GM18517 (cell line): ENCODE data around the gene CCDC85C.

Experiments
- ATAC-seq: cut with Tn5 transposase; IDR thresholded peaks from one replicate; pipeline ENCODE4 v1.9.1; 2021; ENCODE audit warnings: mild to moderate bottlenecking, moderate library complexity; ENCODE audit not compliant: unreplicated experiment

Gene CCDC85C

GRCh38 chr14:99609245-99610170 lies 5.5 kb upstream of the CCDC85C start:
- ATAC-seq, result no peak

- ATAC-seq, result no peak
Measured at GRCh38 chr14:99608591-99608990, 4.6 kb upstream of the CCDC85C start.

- ATAC-seq, result no peak
Measured at GRCh38 chr14:99606359-99606758, 2.4 kb upstream of the CCDC85C start.

GRCh38 chr14:99605299-99605961 lies 1.4 kb upstream of the CCDC85C start:
- ATAC-seq, result no peak

- peak; percentile 2 for ATAC-seq
Measured at GRCh38 chr14:99604766-99605298, 825 bp upstream of the CCDC85C start.

GRCh38 chr14:99604278-99604765 lies 315 bp upstream of the CCDC85C start:
- peak; percentile 59 for ATAC-seq

- no peak for ATAC-seq
Measured at GRCh38 chr14:99602788-99603415, 1.1 kb downstream of the CCDC85C start.

GRCh38 chr14:99602054-99602787 lies 1.8 kb downstream of the CCDC85C start:
- no peak for ATAC-seq

GRCh38 chr14:99601361-99601831 lies 2.6 kb downstream of the CCDC85C start:
- no peak for ATAC-seq

- ATAC-seq, result no peak
Measured at GRCh38 chr14:99600232-99600888, 3.6 kb downstream of the CCDC85C start.

- ATAC-seq, result no peak
Measured at GRCh38 chr14:99599393-99599792, 4.6 kb downstream of the CCDC85C start.

GRCh38 chr14:99598774-99599173 lies 5.2 kb downstream of the CCDC85C start:
- ATAC-seq, result no peak

GRCh38 chr14:99597911-99598600 lies 6.0 kb downstream of the CCDC85C start:
- ATAC-seq, result no peak

GRCh38 chr14:99596772-99597171 lies 7.2 kb downstream of the CCDC85C start:
- no peak for ATAC-seq

- ATAC-seq, result no peak
Measured at GRCh38 chr14:99596071-99596627, 7.9 kb downstream of the CCDC85C start.

GRCh38 chr14:99595524-99595923 lies 8.5 kb downstream of the CCDC85C start:
- ATAC-seq, result no peak

GRCh38 chr14:99595034-99595433 lies 9.0 kb downstream of the CCDC85C start:
- ATAC-seq, result peak; percentile 98

GRCh38 chr14:99593971-99594841 lies 9.8 kb downstream of the CCDC85C start:
- no peak for ATAC-seq
